ENCODE measurements around the gene ATP10B.

DNA sequence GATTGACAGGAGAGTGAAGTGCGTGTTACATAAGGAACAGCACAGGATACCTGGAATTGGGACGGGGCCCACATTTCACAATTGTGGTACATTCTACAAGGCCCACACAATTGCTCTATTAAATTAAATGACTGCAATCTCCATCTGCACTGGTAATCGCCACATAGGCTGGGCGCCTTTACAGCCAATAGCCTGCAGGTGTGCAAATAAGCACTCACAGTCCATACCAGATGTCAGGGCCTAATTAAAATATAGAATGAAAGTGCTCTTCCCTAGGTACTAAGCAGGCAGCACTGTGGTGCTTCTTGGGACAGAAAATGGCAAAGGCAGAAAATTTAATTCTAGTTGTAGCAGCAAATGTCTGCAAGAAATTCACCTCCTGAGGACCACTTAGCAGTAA is 82.7 kb downstream of the ATP10B start:
- TF ChIP-seq NFATC4 (CRISPR knock-in tag; IDR thresholded peaks at IDR 0.05), result no peak
- TF ChIP-seq, protein P1, sequence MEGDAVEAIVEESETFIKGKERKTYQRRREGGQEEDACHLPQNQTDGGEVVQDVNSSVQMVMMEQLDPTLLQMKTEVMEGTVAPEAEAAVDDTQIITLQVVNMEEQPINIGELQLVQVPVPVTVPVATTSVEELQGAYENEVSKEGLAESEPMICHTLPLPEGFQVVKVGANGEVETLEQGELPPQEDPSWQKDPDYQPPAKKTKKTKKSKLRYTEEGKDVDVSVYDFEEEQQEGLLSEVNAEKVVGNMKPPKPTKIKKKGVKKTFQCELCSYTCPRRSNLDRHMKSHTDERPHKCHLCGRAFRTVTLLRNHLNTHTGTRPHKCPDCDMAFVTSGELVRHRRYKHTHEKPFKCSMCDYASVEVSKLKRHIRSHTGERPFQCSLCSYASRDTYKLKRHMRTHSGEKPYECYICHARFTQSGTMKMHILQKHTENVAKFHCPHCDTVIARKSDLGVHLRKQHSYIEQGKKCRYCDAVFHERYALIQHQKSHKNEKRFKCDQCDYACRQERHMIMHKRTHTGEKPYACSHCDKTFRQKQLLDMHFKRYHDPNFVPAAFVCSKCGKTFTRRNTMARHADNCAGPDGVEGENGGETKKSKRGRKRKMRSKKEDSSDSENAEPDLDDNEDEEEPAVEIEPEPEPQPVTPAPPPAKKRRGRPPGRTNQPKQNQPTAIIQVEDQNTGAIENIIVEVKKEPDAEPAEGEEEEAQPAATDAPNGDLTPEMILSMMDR (IDR thresholded peaks at IDR 0.05), result no peak
- TF ChIP-seq, protein P2, sequence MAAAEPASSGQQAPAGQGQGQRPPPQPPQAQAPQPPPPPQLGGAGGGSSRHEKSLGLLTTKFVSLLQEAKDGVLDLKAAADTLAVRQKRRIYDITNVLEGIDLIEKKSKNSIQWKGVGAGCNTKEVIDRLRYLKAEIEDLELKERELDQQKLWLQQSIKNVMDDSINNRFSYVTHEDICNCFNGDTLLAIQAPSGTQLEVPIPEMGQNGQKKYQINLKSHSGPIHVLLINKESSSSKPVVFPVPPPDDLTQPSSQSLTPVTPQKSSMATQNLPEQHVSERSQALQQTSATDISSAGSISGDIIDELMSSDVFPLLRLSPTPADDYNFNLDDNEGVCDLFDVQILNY (CRISPR knock-in tag; IDR thresholded peaks at IDR 0.05), result no peak

Data from WTC11 (cell line).